Esophagus muscularis mucosa (tissue), 4 donors: ENCODE data around the gene C15orf39.

Experiments used
- EP300 ChIP-seq: sonication (generic); formaldehyde crosslinking; IDR thresholded peaks from one replicate; pipeline ENCODE4 v1.6.1; 2017; ENCODE audit warnings: antibody characterized with exemption
- POLR2A ChIP-seq: fragments of 450-650 bp; IDR thresholded peaks from one replicate; pipeline ENCODE4 v1.6.1; 2017; ENCODE audit warnings: antibody characterized with exemption, moderate library complexity, mild to moderate bottlenecking, low read depth
- POLR2AphosphoS5 ChIP-seq, 2 donors: sonication (generic); formaldehyde crosslinking; IDR thresholded peaks; one replicate each; pipeline ENCODE4 v1.6.1; 2017; ENCODE audit warnings: antibody characterized with exemption in 2 of 2
- TF ChIP-seq, protein P1 (sequence below), 3 experiments: fragments of 200-600 bp in 2 of 3; fragments of 450-650 bp in 1 of 3; sonication (generic) in 2 of 3; IDR thresholded peaks; one replicate each; pipeline ENCODE4 v1.5.1; 2017 to 2019; ENCODE audit warnings: antibody characterized with exemption in 3 of 3, mild to moderate bottlenecking in 2 of 3, moderate library complexity in 1 of 3

DNA sequence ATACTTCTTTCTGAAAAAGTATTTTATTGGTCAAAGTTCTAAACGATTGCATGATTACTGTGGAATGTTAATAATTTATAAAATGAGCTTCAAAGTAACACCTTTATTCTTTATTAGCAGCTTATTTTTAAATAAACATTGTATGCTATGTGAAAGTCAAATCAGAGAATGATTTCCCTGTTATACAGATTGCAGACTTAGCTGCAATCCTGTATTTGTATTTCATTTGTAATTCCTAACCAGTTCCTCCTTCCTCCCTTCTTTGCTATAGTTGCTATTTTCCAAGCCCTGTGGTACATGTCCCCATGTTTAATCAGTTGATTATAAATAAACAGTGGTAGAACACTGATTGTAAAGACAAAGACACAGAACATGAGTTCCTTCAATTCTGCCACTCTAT, 42.4 kb upstream of the C15orf39 start:
- TF ChIP-seq POLR2A (no peak), POLR2AphosphoS5 (IDR thresholded peaks at IDR 0.05) (no peak), EP300 (no peak)
- TF ChIP-seq, protein P1, sequence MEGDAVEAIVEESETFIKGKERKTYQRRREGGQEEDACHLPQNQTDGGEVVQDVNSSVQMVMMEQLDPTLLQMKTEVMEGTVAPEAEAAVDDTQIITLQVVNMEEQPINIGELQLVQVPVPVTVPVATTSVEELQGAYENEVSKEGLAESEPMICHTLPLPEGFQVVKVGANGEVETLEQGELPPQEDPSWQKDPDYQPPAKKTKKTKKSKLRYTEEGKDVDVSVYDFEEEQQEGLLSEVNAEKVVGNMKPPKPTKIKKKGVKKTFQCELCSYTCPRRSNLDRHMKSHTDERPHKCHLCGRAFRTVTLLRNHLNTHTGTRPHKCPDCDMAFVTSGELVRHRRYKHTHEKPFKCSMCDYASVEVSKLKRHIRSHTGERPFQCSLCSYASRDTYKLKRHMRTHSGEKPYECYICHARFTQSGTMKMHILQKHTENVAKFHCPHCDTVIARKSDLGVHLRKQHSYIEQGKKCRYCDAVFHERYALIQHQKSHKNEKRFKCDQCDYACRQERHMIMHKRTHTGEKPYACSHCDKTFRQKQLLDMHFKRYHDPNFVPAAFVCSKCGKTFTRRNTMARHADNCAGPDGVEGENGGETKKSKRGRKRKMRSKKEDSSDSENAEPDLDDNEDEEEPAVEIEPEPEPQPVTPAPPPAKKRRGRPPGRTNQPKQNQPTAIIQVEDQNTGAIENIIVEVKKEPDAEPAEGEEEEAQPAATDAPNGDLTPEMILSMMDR (IDR thresholded peaks at IDR 0.05): no peak
